ENCODE results near the gene XPC. TPM values are rescaled to one million over a fixed set of nuclear protein-coding genes. Genes with fewer than 3 reads are reported as not detected.

Gene XPC
- total and polyA plus RNA-seq, 12 donors = 7.3 to 15.8 (median 9.8) TPM

- no peak for ATAC-seq
- no peak for TF ChIP-seq CTCF (IDR thresholded peaks at IDR 0.05)
- H3K27ac ChIP-seq = no peak overlapping the region
- WGBS, 2 donors = 89 to 90% methylated on average over 5 of the region's 5 CpGs
- H3K4me3 ChIP-seq = no peak overlapping the region
- no peaks in the 10 kb centered on the region for H3K27me3 ChIP-seq
- no peaks in the 10 kb centered on the region for H3K9me3 ChIP-seq
- H3K36me3 ChIP-seq = peaks cover 9 to 95% (median 47%) of the 10 kb centered on the region in 9 donors
- intact Hi-C loops (cut with DNase I) = no loop called here
- no peak for DNase-seq
- H3K4me1 ChIP-seq = no peaks in the 10 kb centered on the region
These were observed 24.1 kb downstream of the XPC start for GRCh38 chr3:14154276-14154675.

GRCh38 chr3:14153663-14154062 is 24.7 kb downstream of the XPC start:
- no peak overlapping the region for H3K4me3 ChIP-seq
- peaks cover 5 to 95% (median 45%) of the 10 kb centered on the region in 9 donors for H3K36me3 ChIP-seq
- no peaks in the 10 kb centered on the region for H3K4me1 ChIP-seq
- no peak overlapping the region for H3K27ac ChIP-seq
- no peak for DNase-seq
- WGBS, 2 donors = 96 to 97% methylated on average over 6 of the region's 6 CpGs
- ATAC-seq = no peak
- intact Hi-C loops (cut with DNase I) = no loop called here
- H3K9me3 ChIP-seq = no peaks in the 10 kb centered on the region
- H3K27me3 ChIP-seq = no peaks in the 10 kb centered on the region
- no peak for TF ChIP-seq CTCF (IDR thresholded peaks at IDR 0.05)

GRCh38 chr3:14152963-14153355 is 25.4 kb downstream of the XPC start:
- DNase-seq (no peak), ATAC-seq (no peak)
- intact Hi-C loops (cut with DNase I) = no loop called here
- no peaks in the 10 kb centered on the region for H3K27me3 ChIP-seq
- TF ChIP-seq CTCF (IDR thresholded peaks at IDR 0.05) = no peak
- no peak overlapping the region for H3K4me3 ChIP-seq
- H3K36me3 ChIP-seq = peaks cover 2 to 95% (median 45%) of the 10 kb centered on the region in 9 donors
- H3K27ac ChIP-seq = no peak overlapping the region
- WGBS, 2 donors = 86 to 93% methylated on average over 4 of the region's 4 CpGs
- H3K9me3 ChIP-seq = no peaks in the 10 kb centered on the region
- H3K4me1 ChIP-seq = no peaks in the 10 kb centered on the region

- intact Hi-C loops (cut with DNase I) = no loop called here
- no peak for TF ChIP-seq CTCF (IDR thresholded peaks at IDR 0.05)
- Histone ChIP-seq H3K9me3 (no peaks in the 10 kb centered on the region), H3K27me3 (no peaks in the 10 kb centered on the region), H3K4me3 (no peak overlapping the region), H3K4me1 (peaks cover 0 to 3% (median 0%) of the 10 kb centered on the region in 9 donors), H3K36me3 (peaks cover 0 to 95% (median 45%) of the 10 kb centered on the region in 9 donors), H3K27ac (no peak overlapping the region)
- no peak for ATAC-seq
- WGBS, 2 donors = 92 to 93% methylated on average over 11 of the region's 11 CpGs
- no peak for DNase-seq
These were observed 26.0 kb downstream of the XPC start for GRCh38 chr3:14152233-14152962.
